Measurements from ENCODE around the gene SMYD2.

SMYD2 gene

DNA sequence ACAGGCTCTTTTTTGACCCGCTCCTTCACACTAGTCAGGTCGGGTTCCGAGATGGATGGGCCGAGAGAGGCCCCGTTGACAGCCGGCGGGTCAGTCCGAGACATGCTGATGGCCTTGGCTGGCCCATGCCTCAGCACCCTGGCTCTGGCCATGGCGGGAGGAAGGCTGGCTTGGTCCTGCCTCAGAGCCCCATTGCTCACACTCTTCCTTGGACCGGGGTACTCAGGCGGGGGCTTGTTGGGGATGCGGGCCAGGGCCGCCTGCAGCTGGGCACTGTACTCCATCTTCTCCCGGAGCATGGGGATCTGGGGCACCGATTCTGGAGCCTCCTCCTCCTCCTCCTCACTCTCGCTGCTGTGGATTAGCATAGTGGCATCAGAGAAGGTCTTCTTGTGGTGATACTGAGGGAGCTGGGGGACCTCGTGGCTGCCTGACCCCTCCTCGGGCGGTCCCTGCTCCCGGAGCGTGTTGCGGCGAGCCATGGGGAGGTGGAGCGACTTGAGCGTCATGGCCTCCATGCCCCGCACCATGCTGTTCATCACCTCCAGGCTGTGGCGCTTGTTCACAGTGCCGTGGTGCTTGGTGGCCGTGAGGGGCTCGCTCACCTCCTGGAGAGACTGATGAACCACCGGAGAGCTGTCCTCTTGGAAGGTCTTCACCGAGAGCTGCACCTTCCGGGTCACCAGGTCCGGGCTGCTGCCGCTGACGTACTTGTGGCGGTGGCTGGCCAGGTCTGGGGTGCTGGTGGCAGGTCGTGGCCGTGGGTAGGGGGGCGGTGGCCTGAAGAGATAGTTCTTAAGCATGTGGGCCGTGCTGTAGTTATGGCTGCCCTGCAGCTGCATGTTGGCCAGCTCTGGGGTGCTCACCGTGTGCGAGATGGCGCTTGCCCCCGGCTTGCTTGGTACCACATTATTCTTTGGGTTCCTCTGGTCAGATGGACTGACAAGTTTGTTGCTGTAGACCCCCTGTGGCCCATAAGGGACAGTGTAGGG is 102.7 kb downstream of the SMYD2 start:
- WGBS, 2 donors (ENCODE audit: extremely low coverage in 2 of 2, insufficient read length in 2 of 2, insufficient replicate concordance in 1 of 2): no CpG with 5 or more reads among the region's 45 CpGs
- Histone ChIP-seq H3K14ac (ENCODE audit: low read length) (peak overlapping the region; percentile 9), H3K79me1 (ENCODE audit: low read depth, low read length) (peaks cover 1% of the 10 kb centered on the region), H2BK15ac (ENCODE audit: low read length) (no peak overlapping the region), H2AFZ (ENCODE audit: low read length) (no peak overlapping the region), H3K4me3 (ENCODE audit: low read length in 2 of 2) (no peak overlapping the region), H4K8ac (ENCODE audit: low read depth, low read length) (no peak overlapping the region), H2BK120ac (ENCODE audit: low read depth, low read length) (no peak overlapping the region), H3K36me3 (replicated peaks in 1 of 2; ENCODE audit: control insufficient read depth in 2 of 2, insufficient read depth in 2 of 2, low read length in 2 of 2) (peaks cover 19 to 72% of the 10 kb centered on the region in 2 donors), H3K4ac (ENCODE audit: low read length) (no peak overlapping the region), H3K27ac (replicated peaks; ENCODE audit: low read length) (no peak overlapping the region), H2BK5ac (ENCODE audit: low read length) (no peak overlapping the region), H3K9me3 (replicated peaks in 1 of 2; ENCODE audit: control insufficient read depth in 2 of 2, insufficient read depth in 1 of 2, low read depth in 1 of 2, low read length in 2 of 2) (no peaks in the 10 kb centered on the region), H3K4me1 (ENCODE audit: control insufficient read depth in 2 of 2, insufficient read depth in 1 of 2, low read depth in 1 of 2, low read length in 2 of 2) (no peaks in the 10 kb centered on the region), H3K4me2 (ENCODE audit: insufficient read depth, low read length, poor library complexity, severe bottlenecking) (no peak overlapping the region), H3K9ac (ENCODE audit: low read depth, low read length, poor library complexity) (no peak overlapping the region), H3K27me3 (ENCODE audit: control insufficient read depth in 3 of 3, insufficient read depth in 3 of 3, low read depth in 1 of 3, low read length in 3 of 3) (no peaks in the 10 kb centered on the region), H4K91ac (ENCODE audit: low read depth, low read length, poor library complexity) (no peak overlapping the region), H3K18ac (ENCODE audit: low read length) (peak overlapping the region; percentile 27), H2AK5ac (ENCODE audit: low read depth, low read length) (no peak overlapping the region), H2BK12ac (ENCODE audit: low read length) (peak overlapping the region; percentile 46), H3K23ac (ENCODE audit: low read depth, low read length, poor library complexity) (peak overlapping the region; percentile 34)
- DNase-seq (ENCODE audit: low spot score): no peak

- no CpG with 5 or more reads among the region's 18 CpGs for WGBS, 2 donors (ENCODE audit: extremely low coverage in 2 of 2, insufficient read length in 2 of 2, insufficient replicate concordance in 1 of 2)
- no peaks in the 10 kb centered on the region for H3K4me1 ChIP-seq (ENCODE audit: control insufficient read depth in 2 of 2, insufficient read depth in 1 of 2, low read depth in 1 of 2, low read length in 2 of 2)
- H4K91ac ChIP-seq (ENCODE audit: low read depth, low read length, poor library complexity): no peak overlapping the region
- H3K4ac ChIP-seq (ENCODE audit: low read length): no peak overlapping the region
- peaks cover 19 to 64% of the 10 kb centered on the region in 2 donors for H3K36me3 ChIP-seq (replicated peaks in 1 of 2; ENCODE audit: control insufficient read depth in 2 of 2, insufficient read depth in 2 of 2, low read length in 2 of 2)
- peaks cover 1% of the 10 kb centered on the region for H3K79me1 ChIP-seq (ENCODE audit: low read depth, low read length)
- no peak overlapping the region for H3K4me3 ChIP-seq (ENCODE audit: low read length in 2 of 2)
- no peak overlapping the region for H2BK5ac ChIP-seq (ENCODE audit: low read length)
- H3K23ac ChIP-seq (ENCODE audit: low read depth, low read length, poor library complexity): peak overlapping the region; percentile 34
- peak overlapping the region; percentile 9 for H3K14ac ChIP-seq (ENCODE audit: low read length)
- H3K27me3 ChIP-seq (ENCODE audit: control insufficient read depth in 3 of 3, insufficient read depth in 3 of 3, low read depth in 1 of 3, low read length in 3 of 3): no peaks in the 10 kb centered on the region
- no peak overlapping the region for H2BK120ac ChIP-seq (ENCODE audit: low read depth, low read length)
- no peak overlapping the region for H3K9ac ChIP-seq (ENCODE audit: low read depth, low read length, poor library complexity)
- H4K8ac ChIP-seq (ENCODE audit: low read depth, low read length): no peak overlapping the region
- no peak overlapping the region for H3K18ac ChIP-seq (ENCODE audit: low read length)
- no peak overlapping the region for H2BK15ac ChIP-seq (ENCODE audit: low read length)
- H3K9me3 ChIP-seq (replicated peaks in 1 of 2; ENCODE audit: control insufficient read depth in 2 of 2, insufficient read depth in 1 of 2, low read depth in 1 of 2, low read length in 2 of 2): no peaks in the 10 kb centered on the region
- no peak overlapping the region for H2AK5ac ChIP-seq (ENCODE audit: low read depth, low read length)
- H3K27ac ChIP-seq (replicated peaks; ENCODE audit: low read length): no peak overlapping the region
- no peak overlapping the region for H3K4me2 ChIP-seq (ENCODE audit: insufficient read depth, low read length, poor library complexity, severe bottlenecking)
- no peak overlapping the region for H2AFZ ChIP-seq (ENCODE audit: low read length)
- no peak for DNase-seq (ENCODE audit: low spot score)
- H2BK12ac ChIP-seq (ENCODE audit: low read length): no peak overlapping the region
Observed at GRCh38 chr1:214384373-214385079, 103.6 kb downstream of the SMYD2 start.

DNA sequence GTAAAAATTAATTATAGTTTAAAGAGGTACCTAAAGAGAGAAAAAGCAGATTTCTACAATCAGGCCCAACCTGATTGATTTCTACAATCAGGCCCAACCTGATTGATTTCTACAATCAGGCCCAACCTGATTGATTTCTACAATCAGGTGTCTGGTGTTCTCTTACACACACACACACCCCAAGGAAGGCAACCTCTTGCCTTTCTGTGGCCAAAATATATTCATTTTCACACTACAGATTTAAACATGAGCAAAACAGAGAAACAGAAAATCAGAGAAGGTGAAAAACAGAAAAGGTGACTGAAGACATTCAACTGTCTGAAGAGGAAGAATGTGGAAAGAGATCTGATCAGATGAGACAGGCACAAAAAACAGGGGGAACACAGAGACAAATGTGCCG is 104.5 kb downstream of the SMYD2 start:
- Histone ChIP-seq H3K4me2 (ENCODE audit: insufficient read depth, low read length, poor library complexity, severe bottlenecking) (no peak overlapping the region), H3K14ac (ENCODE audit: low read length) (no peak overlapping the region), H2AFZ (ENCODE audit: low read length) (no peak overlapping the region), H3K36me3 (replicated peaks in 1 of 2; ENCODE audit: control insufficient read depth in 2 of 2, insufficient read depth in 2 of 2, low read length in 2 of 2) (peaks cover 19 to 65% of the 10 kb centered on the region in 2 donors), H3K18ac (ENCODE audit: low read length) (no peak overlapping the region), H3K27ac (replicated peaks; ENCODE audit: low read length) (no peak overlapping the region), H3K9ac (ENCODE audit: low read depth, low read length, poor library complexity) (no peak overlapping the region), H2BK12ac (ENCODE audit: low read length) (no peak overlapping the region), H3K27me3 (ENCODE audit: control insufficient read depth in 3 of 3, insufficient read depth in 3 of 3, low read depth in 1 of 3, low read length in 3 of 3) (no peaks in the 10 kb centered on the region), H4K8ac (ENCODE audit: low read depth, low read length) (no peak overlapping the region), H2BK15ac (ENCODE audit: low read length) (no peak overlapping the region), H2BK5ac (ENCODE audit: low read length) (no peak overlapping the region), H4K91ac (ENCODE audit: low read depth, low read length, poor library complexity) (no peak overlapping the region), H3K4me1 (ENCODE audit: control insufficient read depth in 2 of 2, insufficient read depth in 1 of 2, low read depth in 1 of 2, low read length in 2 of 2) (no peaks in the 10 kb centered on the region), H2AK5ac (ENCODE audit: low read depth, low read length) (no peak overlapping the region), H3K4me3 (ENCODE audit: low read length in 2 of 2) (no peak overlapping the region), H3K23ac (ENCODE audit: low read depth, low read length, poor library complexity) (no peak overlapping the region), H3K9me3 (replicated peaks in 1 of 2; ENCODE audit: control insufficient read depth in 2 of 2, insufficient read depth in 1 of 2, low read depth in 1 of 2, low read length in 2 of 2) (no peaks in the 10 kb centered on the region), H3K79me1 (ENCODE audit: low read depth, low read length) (peaks cover 1% of the 10 kb centered on the region), H3K4ac (ENCODE audit: low read length) (no peak overlapping the region), H2BK120ac (ENCODE audit: low read depth, low read length) (no peak overlapping the region)
- no peak for DNase-seq (ENCODE audit: low spot score)
- WGBS, 2 donors (ENCODE audit: extremely low coverage in 2 of 2, insufficient read length in 2 of 2, insufficient replicate concordance in 1 of 2): no CpG with 5 or more reads among the region's 1 CpG

GRCh38 chr1:214386333-214386732 is 105.4 kb downstream of the SMYD2 start:
- H2AFZ ChIP-seq (ENCODE audit: low read length): no peak overlapping the region
- peaks cover 1% of the 10 kb centered on the region for H3K79me1 ChIP-seq (ENCODE audit: low read depth, low read length)
- H2BK5ac ChIP-seq (ENCODE audit: low read length): no peak overlapping the region
- no peak overlapping the region for H2BK15ac ChIP-seq (ENCODE audit: low read length)
- DNase-seq (ENCODE audit: low spot score): no peak
- no CpG with 5 or more reads among the region's 7 CpGs for WGBS, 2 donors (ENCODE audit: extremely low coverage in 2 of 2, insufficient read length in 2 of 2, insufficient replicate concordance in 1 of 2)
- H3K4ac ChIP-seq (ENCODE audit: low read length): no peak overlapping the region
- no peak overlapping the region for H3K4me2 ChIP-seq (ENCODE audit: insufficient read depth, low read length, poor library complexity, severe bottlenecking)
- no peak overlapping the region for H2AK5ac ChIP-seq (ENCODE audit: low read depth, low read length)
- H3K23ac ChIP-seq (ENCODE audit: low read depth, low read length, poor library complexity): no peak overlapping the region
- H3K9me3 ChIP-seq (replicated peaks in 1 of 2; ENCODE audit: control insufficient read depth in 2 of 2, insufficient read depth in 1 of 2, low read depth in 1 of 2, low read length in 2 of 2): no peaks in the 10 kb centered on the region
- H4K8ac ChIP-seq (ENCODE audit: low read depth, low read length): no peak overlapping the region
- no peak overlapping the region for H3K18ac ChIP-seq (ENCODE audit: low read length)
- no peak overlapping the region for H4K91ac ChIP-seq (ENCODE audit: low read depth, low read length, poor library complexity)
- H3K27ac ChIP-seq (replicated peaks; ENCODE audit: low read length): no peak overlapping the region
- H2BK120ac ChIP-seq (ENCODE audit: low read depth, low read length): no peak overlapping the region
- no peaks in the 10 kb centered on the region for H3K4me1 ChIP-seq (ENCODE audit: control insufficient read depth in 2 of 2, insufficient read depth in 1 of 2, low read depth in 1 of 2, low read length in 2 of 2)
- H3K4me3 ChIP-seq (ENCODE audit: low read length in 2 of 2): no peak overlapping the region
- H3K9ac ChIP-seq (ENCODE audit: low read depth, low read length, poor library complexity): no peak overlapping the region
- no peak overlapping the region for H2BK12ac ChIP-seq (ENCODE audit: low read length)
- no peak overlapping the region for H3K14ac ChIP-seq (ENCODE audit: low read length)
- H3K36me3 ChIP-seq (replicated peaks in 1 of 2; ENCODE audit: control insufficient read depth in 2 of 2, insufficient read depth in 2 of 2, low read length in 2 of 2): peaks cover 19 to 61% of the 10 kb centered on the region in 2 donors
- no peaks in the 10 kb centered on the region for H3K27me3 ChIP-seq (ENCODE audit: control insufficient read depth in 3 of 3, insufficient read depth in 3 of 3, low read depth in 1 of 3, low read length in 3 of 3)
